OCI-LY7 (cell line): ENCODE results near the gene ANO1. TPM values are rescaled to one million over a fixed set of nuclear protein-coding genes. Genes with fewer than 3 reads are reported as not detected.

Experiments used
- BruUV-seq: library from RNA; stranded (reverse); fragments of 400-500 nt; replicated peaks from 2 replicates; lab custom pipeline; 2021; lab: Mats Ljungman, UMichigan
- CTCF ChIA-PET: fragments of 300-600 bp; sonication (Branson Sonifier 250); formaldehyde crosslinking; loops from one replicate; lab custom pipeline; 2022; ENCODE audit warnings: antibody characterized with exemption; ENCODE audit not compliant: unreplicated experiment; lab: Charles Lee
- POLR2A ChIA-PET: fragments of 300-600 bp; sonication (Branson Sonifier 250); formaldehyde crosslinking; loops from one replicate; lab custom pipeline; 2022; ENCODE audit warnings: antibody characterized with exemption; lab: Charles Lee
- DNase-seq: peaks from one replicate; pipeline ENCODE4 v3.0.0-alpha.2; 2015; ENCODE audit warnings: low spot score
- H2AFZ ChIP-seq: fragments of 200-600 bp; sonication (generic), shearing (Covaris generic); 2 replicates; pipeline ENCODE4 v1.6.1; 2014; ENCODE audit warnings: mild to moderate bottlenecking, antibody characterized with exemption, low read length, moderate library complexity
- H3K27ac ChIP-seq: fragments of 200-600 bp; sonication (generic); 2 replicates; pipeline ENCODE4 v1.5.1; 2014; ENCODE audit warnings: mixed run types, low read depth, mild to moderate bottlenecking, moderate library complexity, low read length, inconsistent platforms; ENCODE audit not compliant: poor library complexity, severe bottlenecking
- H3K36me3 ChIP-seq: fragments of 200-600 bp; sonication (generic); 2 replicates; pipeline ENCODE4 v1.6.1; 2014; ENCODE audit warnings: mild to moderate bottlenecking, antibody characterized with exemption, low read length, moderate library complexity, mixed read lengths; ENCODE audit not compliant: insufficient read depth
- H3K4me1 ChIP-seq: fragments of 200-600 bp; sonication (generic); 2 replicates; pipeline ENCODE4 v1.5.1; 2014; ENCODE audit warnings: mild to moderate bottlenecking, low read length; ENCODE audit not compliant: insufficient read depth, poor library complexity, severe bottlenecking
- H3K4me2 ChIP-seq: fragments of 200-600 bp; sonication (generic); 2 replicates; pipeline ENCODE4 v1.6.1; 2014; ENCODE audit warnings: mild to moderate bottlenecking, low read length
- H3K4me3 ChIP-seq: fragments of 200-600 bp; sonication (generic); 2 replicates; pipeline ENCODE4 v1.5.1; 2014; ENCODE audit warnings: mild to moderate bottlenecking, low read depth, low read length; ENCODE audit not compliant: poor library complexity, severe bottlenecking
- H3K79me2 ChIP-seq: fragments of 200-600 bp; sonication (generic); 2 replicates; pipeline ENCODE4 v1.6.1; 2016; ENCODE audit warnings: low read depth, mild to moderate bottlenecking, low read length, moderate library complexity, mixed read lengths; ENCODE audit not compliant: insufficient read depth
- H3K9me2 ChIP-seq: fragments of 200-600 bp; sonication (generic); 2 replicates; pipeline ENCODE4 v1.6.1; 2016; ENCODE audit warnings: mild to moderate bottlenecking, low read length, mixed read lengths; ENCODE audit not compliant: insufficient read depth
- H3K9me3 ChIP-seq: fragments of 200-600 bp; sonication (generic); 2 replicates; pipeline ENCODE4 v1.6.1; 2014; ENCODE audit warnings: mild to moderate bottlenecking, mixed run types, low read length, mixed read lengths
- H4K20me1 ChIP-seq: fragments of 200-600 bp; sonication (generic); 2 replicates; pipeline ENCODE4 v1.6.1; 2014; ENCODE audit warnings: mild to moderate bottlenecking, antibody characterized with exemption, low read length, moderate library complexity, mixed read lengths; ENCODE audit not compliant: insufficient read depth
- EZH2phosphoT487 ChIP-seq: fragments of 200-600 bp; sonication (generic); IDR thresholded peaks from 2 replicates; pipeline ENCODE4 v1.6.1; 2018; ENCODE audit warnings: low read depth, borderline replicate concordance, mild to moderate bottlenecking, mixed run types, antibody characterized with exemption, low read length, moderate library complexity, mixed read lengths
- intact Hi-C: fragments of 100-400 bp; cut with micrococcal nuclease; formaldehyde crosslinking; loops from one replicate; pipeline ENCODE4 v1.10.0; 2022; ENCODE audit not compliant: unreplicated experiment
- total RNA-seq, 2 experiments: library from RNA; depleted of rRNA in 1 of 2; stranded (reverse); fragments of >200 nt in 1 of 2; shearing (Covaris generic) in 1 of 2; gene quantifications; 2 replicates each; pipeline ENCODE4 v1.2.3, GENCODE V29; 2014 to 2022
- TF ChIP-seq, protein P1 (sequence below): fragments of 200-600 bp; sonication (generic); conservative IDR thresholded peaks from 2 replicates; pipeline ENCODE4 v1.5.1; 2014; ENCODE audit warnings: mild to moderate bottlenecking, antibody characterized with exemption, low read length, moderate library complexity, mixed read lengths

Gene ANO1
- total RNA-seq, 2 experiments from 2014 or later = not detected

DNA sequence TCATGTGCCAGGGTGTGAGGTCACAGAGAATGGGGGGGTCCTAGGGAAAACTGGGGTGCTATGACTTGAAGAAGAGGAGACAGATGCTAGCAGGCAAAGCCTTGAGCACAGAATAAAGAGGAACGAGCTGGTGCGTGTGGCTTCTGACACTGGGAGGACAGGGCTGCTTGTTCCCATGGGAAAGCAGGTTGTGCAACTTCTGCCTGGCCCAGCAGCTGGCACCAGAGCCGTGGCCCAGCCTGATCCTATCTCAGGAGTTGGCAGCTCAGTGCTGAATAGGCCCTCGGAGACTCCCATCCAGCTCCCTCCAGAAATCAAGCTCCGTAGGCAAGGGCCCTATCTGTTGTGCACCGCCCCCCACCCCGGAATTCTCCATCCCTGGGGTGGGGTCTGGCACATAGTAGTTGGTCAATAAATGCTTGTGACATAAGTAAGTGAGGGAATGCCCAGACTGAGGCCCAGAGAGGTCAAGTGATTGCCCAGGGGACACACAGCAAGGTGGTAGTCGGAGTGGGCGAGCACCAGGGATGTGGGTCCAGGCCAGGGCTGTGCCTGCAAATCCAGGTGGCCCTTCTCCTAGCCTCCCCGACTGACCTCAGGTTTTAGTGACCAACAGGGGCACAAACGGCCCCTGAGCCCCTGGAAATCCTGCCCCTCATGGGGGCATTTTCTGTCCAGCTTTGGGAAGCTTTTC, 105.5 kb downstream of the ANO1 start:
- Histone ChIP-seq H4K20me1 (no peaks in the 10 kb centered on the region), H3K79me2 (no peaks in the 10 kb centered on the region), H2AFZ (no peak overlapping the region), H3K4me2 (no peak overlapping the region), H3K4me1 (no peaks in the 10 kb centered on the region), H3K9me2 (no peaks in the 10 kb centered on the region), H3K36me3 (no peaks in the 10 kb centered on the region), H3K9me3 (no peaks in the 10 kb centered on the region), H3K27ac (no peak overlapping the region), H3K4me3 (no peak overlapping the region)
- TF ChIP-seq EZH2phosphoT487 = no peak
- TF ChIP-seq, protein P1, sequence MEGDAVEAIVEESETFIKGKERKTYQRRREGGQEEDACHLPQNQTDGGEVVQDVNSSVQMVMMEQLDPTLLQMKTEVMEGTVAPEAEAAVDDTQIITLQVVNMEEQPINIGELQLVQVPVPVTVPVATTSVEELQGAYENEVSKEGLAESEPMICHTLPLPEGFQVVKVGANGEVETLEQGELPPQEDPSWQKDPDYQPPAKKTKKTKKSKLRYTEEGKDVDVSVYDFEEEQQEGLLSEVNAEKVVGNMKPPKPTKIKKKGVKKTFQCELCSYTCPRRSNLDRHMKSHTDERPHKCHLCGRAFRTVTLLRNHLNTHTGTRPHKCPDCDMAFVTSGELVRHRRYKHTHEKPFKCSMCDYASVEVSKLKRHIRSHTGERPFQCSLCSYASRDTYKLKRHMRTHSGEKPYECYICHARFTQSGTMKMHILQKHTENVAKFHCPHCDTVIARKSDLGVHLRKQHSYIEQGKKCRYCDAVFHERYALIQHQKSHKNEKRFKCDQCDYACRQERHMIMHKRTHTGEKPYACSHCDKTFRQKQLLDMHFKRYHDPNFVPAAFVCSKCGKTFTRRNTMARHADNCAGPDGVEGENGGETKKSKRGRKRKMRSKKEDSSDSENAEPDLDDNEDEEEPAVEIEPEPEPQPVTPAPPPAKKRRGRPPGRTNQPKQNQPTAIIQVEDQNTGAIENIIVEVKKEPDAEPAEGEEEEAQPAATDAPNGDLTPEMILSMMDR = no peak
- no TSS peak for BruUV-seq
- ChIA-PET POLR2A (interaction anchor here (0.7 kb wide), 1 partner anchor 1953 kb away, joined by 3 read pairs; no protein-coding TSS in a partner anchor), CTCF (no interaction called here)
- DNase-seq = no peak
- intact Hi-C loops = no loop called here

DNA sequence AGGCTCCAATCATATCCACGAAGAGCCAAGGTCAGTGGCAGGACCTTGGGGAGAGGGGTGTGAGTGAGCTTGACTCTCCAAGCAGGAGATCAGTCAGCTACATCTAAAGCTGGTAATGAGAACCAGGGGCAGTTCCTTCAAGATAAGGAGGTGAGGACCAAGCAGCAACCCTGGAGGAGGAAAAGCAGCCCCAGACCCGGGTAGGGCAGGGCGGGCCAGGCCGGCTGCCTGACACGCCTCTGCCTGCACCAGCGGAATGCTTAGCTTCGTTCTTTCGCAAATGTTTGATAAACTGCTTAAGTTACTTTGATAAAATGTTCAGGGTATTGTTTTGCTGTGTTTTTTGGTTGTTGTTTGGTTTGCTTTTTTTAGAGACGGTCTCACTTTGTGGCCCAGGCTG, 106.3 kb downstream of the ANO1 start:
- Histone ChIP-seq H3K9me2 (no peaks in the 10 kb centered on the region), H3K9me3 (no peaks in the 10 kb centered on the region), H3K27ac (no peak overlapping the region), H2AFZ (no peak overlapping the region), H3K4me2 (no peak overlapping the region), H3K36me3 (no peaks in the 10 kb centered on the region), H4K20me1 (no peaks in the 10 kb centered on the region), H3K79me2 (no peaks in the 10 kb centered on the region), H3K4me3 (no peak overlapping the region), H3K4me1 (no peaks in the 10 kb centered on the region)
- DNase-seq = no peak
- intact Hi-C loops = no loop called here
- no TSS peak for BruUV-seq
- no peak for TF ChIP-seq EZH2phosphoT487
- TF ChIP-seq, protein P1 = no peak
- POLR2A ChIA-PET = no interaction called here
- CTCF ChIA-PET = no interaction called here

DNA sequence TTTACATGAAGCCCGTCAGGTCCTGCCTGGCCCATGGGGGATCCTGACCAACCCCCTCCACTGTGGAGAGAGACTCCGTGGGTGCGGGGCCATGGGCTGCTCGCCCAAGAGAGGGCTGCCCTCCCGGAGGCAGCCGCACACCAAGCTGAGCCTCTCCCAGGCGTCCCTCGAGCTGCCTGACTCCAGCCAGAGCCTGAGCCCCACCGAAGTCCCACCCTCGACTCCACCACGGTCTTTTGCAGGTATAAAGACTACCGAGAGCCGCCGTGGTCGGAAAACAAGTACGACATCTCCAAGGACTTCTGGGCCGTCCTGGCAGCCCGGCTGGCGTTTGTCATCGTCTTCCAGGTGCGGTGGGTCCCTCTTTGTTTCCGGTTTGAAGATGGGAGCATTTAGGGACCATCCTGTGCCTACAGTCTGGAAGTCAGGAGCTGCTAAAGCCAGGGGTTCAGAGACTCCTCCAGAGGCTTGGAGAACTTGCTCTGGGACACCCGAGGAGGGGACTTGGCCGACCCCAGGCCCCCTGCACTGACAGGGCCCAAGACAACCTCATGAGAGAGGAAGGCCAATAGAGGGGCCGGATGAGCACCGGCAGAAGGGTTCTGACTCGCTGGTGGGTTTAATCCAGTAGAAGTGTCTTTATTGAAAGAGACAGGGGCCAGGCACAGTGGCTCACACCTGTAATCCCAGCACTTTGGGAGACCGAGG, 107.4 kb downstream of the ANO1 start:
- BruUV-seq = no TSS peak
- no peak overlapping the region for H3K4me3 ChIP-seq
- CTCF ChIA-PET = no interaction called here
- H3K36me3 ChIP-seq = no peaks in the 10 kb centered on the region
- intact Hi-C loops = no loop called here
- H3K79me2 ChIP-seq = no peaks in the 10 kb centered on the region
- no peaks in the 10 kb centered on the region for H4K20me1 ChIP-seq
- H3K4me1 ChIP-seq = no peaks in the 10 kb centered on the region
- H3K9me3 ChIP-seq = no peaks in the 10 kb centered on the region
- H3K4me2 ChIP-seq = no peak overlapping the region
- TF ChIP-seq, protein P1 = no peak
- no peak overlapping the region for H3K27ac ChIP-seq
- DNase-seq = no peak
- POLR2A ChIA-PET = no interaction called here
- H2AFZ ChIP-seq = no peak overlapping the region
- H3K9me2 ChIP-seq = no peaks in the 10 kb centered on the region
